HepG2 (cell line): Measurements from ENCODE around the gene MAMDC2. TPM values are rescaled to one million over a fixed set of nuclear protein-coding genes. Genes with fewer than 3 reads are reported as not detected.

Experiments
- ATAC-seq: fragments of 200-7000 bp; cut with Tn5 transposase; 3 replicates; pipeline ENCODE4 v1.9.1; 2020; ENCODE audit warnings: mild to moderate bottlenecking, moderate library complexity
- BruUV-seq: library from RNA; stranded (reverse); fragments of 400-500 nt; replicated peaks from 2 replicates; lab custom pipeline; 2021; lab: Mats Ljungman, UMichigan
- CTCF ChIA-PET: fragments of 300-600 bp; formaldehyde crosslinking; extraction: SDS; loops from one replicate; lab custom pipeline; 2021; ENCODE audit warnings: low total read pairs, inconsistent platforms, low intra/inter-chr PET ratio; lab: Yijun Ruan, JAX
- POLR2A ChIA-PET: fragments of 350-600 bp; sonication (Branson Sonifier 250); formaldehyde crosslinking; loops from one replicate; lab custom pipeline; 2020; ENCODE audit warnings: antibody characterized with exemption, inconsistent platforms; lab: Yijun Ruan, JAX
- DNase-seq: peaks from one replicate; pipeline ENCODE4 v3.0.0-alpha.2; 2015; ENCODE audit warnings: low spot score
- FAIRE-seq: peaks from 3 replicates; lab custom pipeline; 2011; peaks lifted over from hg19 to GRCh38; lab: Jason Lieb, UNC
- H2AFZ ChIP-seq: one replicate; pipeline ENCODE4 v1.6.1; 2011; ENCODE audit warnings: low read length, inconsistent platforms
- H3K27ac ChIP-seq: fragments of 300-600 bp; 3 replicates; pipeline ENCODE4 v1.8.0; 2011; ENCODE audit warnings: mixed run types, mild to moderate bottlenecking, mixed read lengths, low read length, inconsistent platforms; ENCODE audit not compliant: insufficient read depth; ENCODE audit errors: extremely low read length
- H3K27me3 ChIP-seq, 2 experiments: fragments of 200-600 bp in 1 of 2; 2 replicates in 1 of 2; 3 replicates in 1 of 2; pipeline versions ENCODE4 v1.6.0 to v1.8.0; 2011; ENCODE audit warnings: low read length in 2 of 2, mild to moderate bottlenecking in 2 of 2, moderate library complexity in 2 of 2, inconsistent platforms in 1 of 2; ENCODE audit not compliant: insufficient read depth in 2 of 2, control insufficient read depth in 1 of 2
- H3K36me3 ChIP-seq, 2 experiments: fragments of 200-600 bp in 1 of 2; replicated peaks in 1 of 2; 2 replicates in 1 of 2; 3 replicates in 1 of 2; pipeline versions ENCODE4 v1.5.1 to v1.8.0; 2011; ENCODE audit warnings: low read length in 2 of 2, inconsistent platforms in 1 of 2; ENCODE audit not compliant: insufficient read depth in 2 of 2, control insufficient read depth in 1 of 2
- H3K4me1 ChIP-seq: 2 replicates; pipeline ENCODE4 v1.5.1; 2012; ENCODE audit warnings: low read length, inconsistent platforms; ENCODE audit not compliant: insufficient read depth
- H3K4me2 ChIP-seq: 2 replicates; pipeline ENCODE4 v1.6.0; 2011; ENCODE audit warnings: low read depth, low read length, inconsistent platforms
- H3K4me3 ChIP-seq, 3 experiments: fragments of 200-600 bp in 1 of 3; sonication (generic), shearing (Covaris generic) in 1 of 3; replicated peaks in 1 of 3; 2 replicates each; pipeline ENCODE4 v1.5.1; 2011 to 2016; ENCODE audit warnings: low read length in 3 of 3, inconsistent platforms in 2 of 3, low read depth in 2 of 3, mild to moderate bottlenecking in 2 of 3, control low read depth in 1 of 3, mixed read lengths in 1 of 3; ENCODE audit not compliant: insufficient read depth in 1 of 3
- H3K79me2 ChIP-seq: one replicate; pipeline ENCODE4 v1.6.1; 2011; ENCODE audit warnings: low read length, inconsistent platforms; ENCODE audit not compliant: insufficient read depth
- H3K9ac ChIP-seq: 2 replicates; pipeline ENCODE4 v1.6.0; 2011; ENCODE audit warnings: mild to moderate bottlenecking, low read depth, low read length, inconsistent platforms; ENCODE audit not compliant: insufficient read depth
- H3K9me3 ChIP-seq: 2 replicates; pipeline ENCODE4 v1.5.1; 2012; ENCODE audit warnings: mild to moderate bottlenecking, low read length
- H4K20me1 ChIP-seq: 2 replicates; pipeline ENCODE4 v1.6.0; 2011; ENCODE audit warnings: inconsistent platforms, mild to moderate bottlenecking, low read length, moderate library complexity; ENCODE audit not compliant: insufficient read depth
- AHR ChIP-seq: IDR thresholded peaks from 2 replicates; pipeline ENCODE4 v1.6.1; 2018; ENCODE audit warnings: missing genetic modification reagents, missing compliant biosample characterization
- ARID5B ChIP-seq: IDR thresholded peaks from 2 replicates; pipeline ENCODE4 v1.4.0; 2020; ENCODE audit warnings: mild to moderate bottlenecking, missing genetic modification reagents
- ATM ChIP-seq: fragments of 450-650 bp; IDR thresholded peaks from 2 replicates; pipeline ENCODE4 v1.7.1; 2017; ENCODE audit warnings: mild to moderate bottlenecking, borderline replicate concordance
- ESRRA ChIP-seq: sonication (generic); formaldehyde crosslinking; IDR thresholded peaks from 2 replicates; pipeline ENCODE4 v1.5.1; 2020; ENCODE audit warnings: mild to moderate bottlenecking, low read depth, missing genetic modification reagents
- KMT2B ChIP-seq: IDR thresholded peaks from 2 replicates; pipeline ENCODE4 v1.6.1; 2016; ENCODE audit warnings: missing genetic modification reagents, missing compliant biosample characterization
- NCOA2 ChIP-seq: sonication (generic); formaldehyde crosslinking; IDR thresholded peaks from 2 replicates; pipeline ENCODE4 v1.8.0; 2022; ENCODE audit warnings: inconsistent platforms
- NFE2L2 ChIP-seq: fragments of 150-350 bp; IDR thresholded peaks from 2 replicates; pipeline ENCODE4 v1.6.1; 2014; ENCODE audit warnings: low read length
- NFIB ChIP-seq: sonication (generic); formaldehyde crosslinking; IDR thresholded peaks from 2 replicates; pipeline ENCODE4 v1.9.0; 2021; ENCODE audit warnings: missing genetic modification reagents, mild to moderate bottlenecking, borderline replicate concordance
- PAF1 ChIP-seq: IDR thresholded peaks from 2 replicates; pipeline ENCODE4 v1.6.1; 2016; ENCODE audit warnings: missing genetic modification reagents, missing compliant biosample characterization
- PCBP1 ChIP-seq: fragments of 200-400 bp; formaldehyde crosslinking; IDR thresholded peaks from 2 replicates; pipeline ENCODE4 v1.6.1; 2017; ENCODE audit warnings: mild to moderate bottlenecking, low read depth, low read length, borderline replicate concordance
- POGZ ChIP-seq: sonication (generic); formaldehyde crosslinking; IDR thresholded peaks from 2 replicates; pipeline ENCODE4 v1.4.0; 2020; ENCODE audit warnings: mild to moderate bottlenecking, missing genetic modification reagents
- RFXANK ChIP-seq: IDR thresholded peaks from 2 replicates; pipeline ENCODE4 v1.6.1; 2016
- ZC3H4 ChIP-seq: sonication (generic); formaldehyde crosslinking; IDR thresholded peaks from 2 replicates; pipeline ENCODE4 v1.4.0; 2020; ENCODE audit warnings: missing genetic modification reagents, borderline replicate concordance
- WGBS: methylation state at CpG from one replicate; pipeline ENCODE4 v1.1.6; 2017; ENCODE audit warnings: low lambda C conversion rate; 5-methylcytosine and 5-hydroxymethylcytosine counted together
- in situ Hi-C: cut with HindIII; loops from 2 replicates; pipeline ENCODE4 v1.10.0; 2017; ENCODE audit warnings: low pct_unique_long_range_greater_than_20kb; ENCODE audit not compliant: extremely low pct_ligation_motif_present
- intact Hi-C: fragments of 100-400 bp; cut with micrococcal nuclease; formaldehyde crosslinking; loops from one replicate; pipeline ENCODE4 v1.10.0; 2022; ENCODE audit not compliant: unreplicated experiment
- polyA plus RNA-seq, 8 experiments: library from polyadenylated mRNA; depleted of rRNA in 3 of 8; stranded (reverse) in 7 of 8; unstranded in 1 of 8; fragments of >200 nt; fragmentation: Illumina TruSeq in 4 of 8; extraction: Trizol in 4 of 8; gene quantifications; 2 replicates each; pipeline versions ENCODE4 v1.2.1 to v1.2.3, GENCODE V29; 2011 to 2016; ENCODE audit warnings: low read depth in 4 of 8, missing spikeins in 1 of 8, mixed read lengths in 1 of 8; ENCODE audit not compliant: insufficient read depth in 1 of 8
- total RNA-seq, 5 experiments: library from RNA; depleted of rRNA; stranded (reverse); fragments of >200 nt; fragmentation: Illumina TruSeq; extraction: Trizol; gene quantifications; 2 replicates each; pipeline ENCODE4 v1.2.3, GENCODE V29; 2016; ENCODE audit warnings: low read depth in 1 of 5

MAMDC2 gene
- total and polyA plus RNA-seq, 2 of the 13 experiments (the other 11 are each of a cell fraction or from before 2014, with no cell fraction given) = not detected

GRCh38 chr9:70055406-70056210 is 12.0 kb downstream of the MAMDC2 start:
- in situ Hi-C loops = no loop called here
- CTCF ChIA-PET = no interaction called here
- no peaks in the 10 kb centered on the region for H3K27me3 ChIP-seq
- WGBS = 4% methylated on average over 3 of the region's 3 CpGs
- H3K79me2 ChIP-seq = no peaks in the 10 kb centered on the region
- no peak for TF ChIP-seq RFXANK (CRISPR knock-in tag)
- TF ChIP-seq KMT2B (CRISPR knock-in tag) = no peak
- no peak for TF ChIP-seq NFE2L2
- TF ChIP-seq ARID5B (CRISPR knock-in tag) = no peak
- no peak for TF ChIP-seq PAF1 (CRISPR knock-in tag)
- no peak for TF ChIP-seq AHR
- TF ChIP-seq NCOA2 (CRISPR knock-in tag) = no peak
- no peak for TF ChIP-seq POGZ (CRISPR knock-in tag)
- no peak for TF ChIP-seq PCBP1
- TF ChIP-seq ZC3H4 (CRISPR knock-in tag) = no peak
- no peak for TF ChIP-seq ATM
- no peak for TF ChIP-seq ESRRA (CRISPR knock-in tag)
- no peak for TF ChIP-seq NFIB (CRISPR knock-in tag)
- TF ChIP-seq, all 625 proteins: peak for 0
- FAIRE-seq = no peak
- no peak overlapping the region for H3K27ac ChIP-seq
- H3K4me3 ChIP-seq = no peak overlapping the region
- H3K9ac ChIP-seq = no peak overlapping the region
- H3K4me2 ChIP-seq = no peak overlapping the region
- no peaks in the 10 kb centered on the region for H3K4me1 ChIP-seq
- no peaks in the 10 kb centered on the region for H3K9me3 ChIP-seq
- no peak for DNase-seq
- H3K36me3 ChIP-seq = no peaks in the 10 kb centered on the region
- POLR2A ChIA-PET = no interaction called here
- H4K20me1 ChIP-seq = no peaks in the 10 kb centered on the region
- no peak overlapping the region for H2AFZ ChIP-seq
- BruUV-seq = no TSS peak
- intact Hi-C loops = no loop called here
- no peak for ATAC-seq
